ENCODE results near the gene NEDD4L.

Gene NEDD4L

GRCh38 chr18:58177896-58178470 is 134.0 kb downstream of the NEDD4L start:
- DNase-seq (ENCODE audit: low read depth in 2 of 2, low spot score in 1 of 2) = no peak

GRCh38 chr18:58178511-58178910 is 134.5 kb downstream of the NEDD4L start:
- DNase-seq (ENCODE audit: low read depth in 2 of 2, low spot score in 1 of 2) = no peak

DNA sequence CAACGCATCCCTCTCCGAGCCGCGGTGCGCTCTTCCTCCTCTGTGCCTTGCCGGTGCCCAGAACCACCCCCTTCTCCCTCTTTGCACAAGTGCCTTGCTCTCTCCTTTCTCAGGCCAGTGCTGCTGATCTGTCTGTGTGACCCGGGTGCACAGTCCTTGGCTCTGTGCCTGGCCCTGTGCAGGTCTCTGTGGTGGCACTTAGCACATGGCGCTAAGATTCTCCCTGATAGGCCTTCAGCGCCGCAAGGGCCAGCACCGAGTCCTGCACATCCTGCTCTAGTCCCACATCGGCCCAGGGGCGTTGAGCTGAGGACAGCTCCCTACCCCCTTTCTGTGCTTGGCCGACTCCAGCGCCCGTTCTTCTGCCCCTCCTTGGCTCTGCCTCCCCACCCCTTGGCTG is 136.1 kb downstream of the NEDD4L start:
- no peak for DNase-seq (ENCODE audit: low read depth in 2 of 2, low spot score in 1 of 2)

GRCh38 chr18:58180738-58181353 is 136.8 kb downstream of the NEDD4L start:
- DNase-seq (ENCODE audit: low read depth in 2 of 2, low spot score in 1 of 2) = peak in 1 of 2 donors; percentile 35

DNA sequence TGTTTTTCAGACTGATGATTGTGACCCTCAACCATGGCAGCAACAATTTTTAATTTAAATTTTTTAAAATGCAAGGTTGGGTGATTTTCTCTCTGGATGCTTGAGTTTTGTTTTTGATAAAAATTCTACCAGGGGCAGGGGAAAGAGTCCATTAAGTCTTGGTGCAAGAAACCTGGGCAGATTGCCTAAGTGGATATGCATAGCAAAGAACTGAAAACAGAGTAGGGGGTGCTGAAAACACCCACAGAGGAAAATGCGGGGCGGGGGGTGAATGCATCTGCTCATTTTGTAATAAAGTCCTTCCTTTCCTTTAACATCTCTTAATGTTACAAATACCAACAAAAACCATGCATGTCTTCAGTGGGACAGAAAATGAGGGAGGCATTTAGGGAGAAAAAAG is 138.0 kb downstream of the NEDD4L start:
- no peak for DNase-seq (ENCODE audit: low read depth in 2 of 2, low spot score in 1 of 2)

DNA sequence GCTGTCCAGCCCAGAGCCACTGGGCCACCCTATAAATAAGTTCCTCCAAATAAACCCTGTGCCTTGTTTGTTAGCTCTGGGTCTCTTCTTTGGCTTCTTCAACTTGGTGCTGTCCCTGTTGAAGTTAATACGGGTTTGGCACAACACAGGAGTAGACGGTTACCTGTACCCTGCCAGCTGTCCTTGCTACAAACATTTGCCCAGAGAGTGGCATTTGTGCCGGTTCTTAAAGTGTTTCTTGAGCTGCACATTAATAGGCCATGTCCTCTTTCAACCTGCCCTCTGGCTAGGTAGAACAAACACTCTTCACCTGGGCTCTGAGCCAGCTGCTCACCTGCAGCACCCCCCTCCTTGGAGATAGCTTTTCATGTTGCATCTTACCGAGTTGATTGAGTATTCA is 139.2 kb downstream of the NEDD4L start:
- no peak for DNase-seq (ENCODE audit: low read depth in 2 of 2, low spot score in 1 of 2)

- DNase-seq (ENCODE audit: low read depth in 2 of 2, low spot score in 1 of 2) = no peak
Measured at GRCh38 chr18:58186258-58186948, 142.4 kb downstream of the NEDD4L start.

- no peak for DNase-seq (ENCODE audit: low read depth in 2 of 2, low spot score in 1 of 2)
Measured at GRCh38 chr18:58187674-58188073, 143.6 kb downstream of the NEDD4L start.

DNA sequence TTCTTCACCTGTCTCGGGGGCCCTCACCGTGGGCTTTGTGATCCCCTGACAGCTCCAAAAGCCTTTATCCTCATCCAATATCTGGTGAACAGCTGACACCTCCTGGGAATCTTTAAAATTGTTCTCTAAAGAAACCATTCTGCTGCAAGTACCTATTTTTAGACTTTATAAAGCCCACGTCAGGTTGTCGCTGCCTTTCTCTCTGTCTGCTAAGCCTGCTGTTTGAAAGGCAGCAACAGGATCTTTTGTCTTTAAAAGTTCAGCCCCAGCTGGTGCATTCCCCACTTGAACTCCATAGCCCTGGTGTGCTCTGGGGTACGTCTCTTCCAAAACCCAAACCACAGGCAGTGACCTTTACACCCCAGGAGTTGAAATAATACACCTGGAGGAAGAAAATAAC is 145.0 kb downstream of the NEDD4L start:
- no peak for DNase-seq (ENCODE audit: low read depth in 2 of 2, low spot score in 1 of 2)

DNA sequence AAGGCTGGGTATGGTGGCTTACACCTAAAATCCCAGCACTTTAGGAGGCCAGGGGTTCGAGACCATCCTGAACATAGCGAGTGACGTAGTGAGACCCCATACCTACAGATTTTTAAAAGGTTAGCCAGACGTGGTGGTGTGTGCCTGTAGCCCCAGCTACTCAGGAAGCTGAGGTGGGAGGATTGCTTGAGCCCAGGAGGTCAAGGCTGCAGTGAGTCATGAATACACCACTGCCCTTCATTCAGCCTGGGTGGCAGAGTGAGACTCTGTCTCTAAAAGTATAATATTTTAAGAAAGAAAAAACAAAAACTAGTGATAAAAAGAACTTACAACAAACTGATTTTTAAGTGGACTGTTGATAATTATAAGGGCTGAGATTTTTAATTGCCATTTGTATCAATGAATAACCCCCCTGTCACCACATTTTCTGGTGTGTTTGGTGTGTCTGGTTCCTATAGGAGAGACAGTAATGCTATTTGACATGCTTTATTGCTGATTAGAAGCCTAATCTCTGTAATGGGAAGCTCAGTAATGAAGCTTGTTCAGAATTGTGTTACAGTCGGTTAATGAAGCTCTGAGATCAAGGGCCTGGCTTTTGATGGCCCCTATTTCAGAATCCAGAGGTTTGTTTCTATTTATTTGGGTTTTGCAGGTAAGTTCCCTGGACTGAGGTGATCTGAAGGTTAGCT is 147.0 kb downstream of the NEDD4L start:
- no peak for DNase-seq (ENCODE audit: low read depth in 2 of 2, low spot score in 1 of 2)

DNA sequence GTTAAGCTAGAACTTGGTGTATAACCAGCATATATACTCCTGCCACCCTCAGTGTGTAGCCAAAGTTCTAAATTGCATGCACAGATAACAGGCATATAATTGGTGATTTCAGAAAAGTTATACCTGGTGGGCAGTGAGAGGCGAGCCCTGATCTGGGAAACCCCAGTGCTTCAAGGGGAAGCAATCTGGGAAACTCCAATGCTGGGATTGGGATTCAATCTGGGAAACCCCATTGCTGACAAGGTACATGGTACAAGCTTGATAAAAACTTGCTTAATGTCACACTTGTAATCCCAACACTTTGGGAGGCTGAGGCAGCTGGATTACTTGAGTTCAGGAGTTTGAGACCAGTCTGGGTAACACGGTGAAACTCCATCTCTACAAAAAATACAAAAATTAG is 147.6 kb downstream of the NEDD4L start:
- DNase-seq (ENCODE audit: low read depth in 2 of 2, low spot score in 1 of 2) = no peak

GRCh38 chr18:58192519-58192918 is 148.5 kb downstream of the NEDD4L start:
- DNase-seq (ENCODE audit: low read depth in 2 of 2, low spot score in 1 of 2) = no peak

DNA sequence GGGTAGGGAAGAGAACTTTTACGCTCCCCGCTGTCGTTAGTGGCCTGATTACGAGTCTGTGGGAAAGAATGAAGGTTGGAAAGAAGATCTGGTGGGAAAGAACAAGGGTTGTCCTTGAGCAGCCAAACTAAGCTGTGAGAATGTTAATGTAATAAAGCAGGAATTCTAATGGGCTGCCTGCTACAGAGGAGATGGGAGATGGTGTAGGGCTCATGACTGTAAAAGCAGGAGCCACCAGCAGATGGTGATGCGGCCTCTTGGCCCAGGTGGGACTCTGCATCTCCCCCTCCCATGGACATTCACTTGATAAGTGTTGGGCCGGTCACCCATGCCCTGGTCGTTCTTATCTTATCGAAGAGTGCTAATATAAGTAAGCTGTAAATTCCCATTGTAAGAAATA is 150.0 kb downstream of the NEDD4L start:
- no peak for DNase-seq (ENCODE audit: low read depth in 2 of 2, low spot score in 1 of 2)

DNA sequence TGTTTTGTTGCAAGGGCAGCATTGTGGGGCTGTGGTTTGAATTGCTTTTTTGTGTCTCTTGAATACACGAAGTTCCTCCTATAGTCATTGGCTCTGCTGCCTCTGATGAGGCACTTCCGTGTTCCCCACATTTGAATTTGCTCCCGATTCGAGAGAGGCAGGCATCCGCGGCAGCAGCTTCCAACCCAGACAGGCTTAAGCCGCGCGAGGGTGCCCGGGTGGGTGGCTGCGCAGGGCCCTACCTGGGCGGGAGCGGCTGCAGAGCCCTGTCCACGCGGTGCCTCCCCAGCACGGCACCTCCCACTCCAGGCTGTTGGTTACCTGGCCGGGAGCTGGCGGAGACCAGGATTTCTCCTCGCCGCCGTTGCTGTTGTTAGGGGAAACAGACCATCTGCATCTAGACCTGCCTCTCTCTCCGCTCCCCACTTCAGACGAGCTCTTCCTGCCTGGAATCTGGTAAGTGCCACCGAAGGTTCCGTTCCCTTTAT is 151.3 kb downstream of the NEDD4L start:
- DNase-seq (ENCODE audit: low read depth in 2 of 2, low spot score in 1 of 2) = no peak

- no peak for DNase-seq (ENCODE audit: low read depth in 2 of 2, low spot score in 1 of 2)
Measured at GRCh38 chr18:58196164-58196563, 152.1 kb downstream of the NEDD4L start.

DNA sequence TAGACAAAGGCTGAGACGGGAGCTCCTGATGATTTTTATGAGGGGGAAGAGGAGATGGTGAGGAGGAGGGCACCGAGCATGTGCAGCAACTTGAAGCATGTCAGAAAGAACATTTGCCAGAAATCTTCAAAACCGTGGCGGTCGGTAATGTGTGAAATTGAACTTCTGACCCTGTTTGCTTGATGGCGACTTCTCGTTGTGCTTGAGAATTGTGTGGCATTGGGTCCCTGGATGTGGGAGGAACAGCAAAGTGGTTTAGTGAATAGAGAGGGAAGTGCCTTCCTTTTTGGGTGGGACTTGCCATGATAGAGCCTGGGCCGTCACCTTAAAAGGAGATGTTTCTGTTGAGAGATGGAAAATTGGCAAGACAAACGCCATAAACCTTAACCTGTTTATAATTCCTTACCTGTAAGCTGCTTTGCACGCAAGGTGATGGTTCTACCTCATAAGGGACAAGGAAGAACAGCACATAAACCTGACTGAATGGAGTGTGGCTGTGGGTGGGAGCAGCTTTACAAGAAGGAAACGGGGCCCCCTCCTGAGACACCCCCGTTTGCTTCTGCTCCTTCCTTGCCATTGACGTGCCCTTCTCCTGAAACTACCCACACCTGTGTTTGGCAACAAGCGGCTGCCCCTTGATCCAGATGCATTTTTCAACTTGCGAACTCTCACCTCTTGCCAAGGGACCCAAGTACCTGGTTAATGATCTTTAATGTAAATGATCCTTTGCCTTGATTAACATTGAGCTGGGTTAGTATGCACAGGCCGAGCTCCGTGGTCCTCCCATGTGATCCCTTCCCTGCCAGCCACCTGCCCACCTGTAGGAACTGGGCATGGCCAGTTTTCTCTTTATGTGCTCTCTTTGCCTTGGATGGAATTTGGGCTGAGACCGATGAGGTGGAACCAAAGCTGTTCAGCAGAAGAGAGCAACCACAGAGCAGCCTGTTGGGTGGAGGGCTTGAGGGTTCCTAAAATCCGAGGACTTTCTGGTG is 153.2 kb downstream of the NEDD4L start:
- no peak for DNase-seq (ENCODE audit: low read depth in 2 of 2, low spot score in 1 of 2)

DNA sequence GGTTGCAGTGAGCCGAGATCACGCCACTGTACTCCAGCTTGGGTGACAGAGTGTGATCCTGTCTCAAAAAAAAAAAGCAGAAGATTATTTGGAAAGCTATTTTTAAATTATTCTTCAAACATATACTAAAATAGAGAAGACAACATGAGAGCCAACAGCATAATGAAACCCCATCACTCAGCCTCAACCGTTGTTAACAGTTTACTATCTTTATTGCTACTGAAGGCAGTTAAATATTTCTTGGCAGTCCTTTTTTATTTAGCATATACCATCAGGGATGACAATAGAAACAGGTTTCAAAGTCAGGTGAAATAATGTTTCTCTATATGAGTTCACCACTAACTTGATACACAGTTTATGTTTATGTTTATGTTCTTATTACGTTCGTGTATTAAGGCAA is 157.2 kb downstream of the NEDD4L start:
- DNase-seq (ENCODE audit: low read depth in 2 of 2, low spot score in 1 of 2) = no peak

GRCh38 chr18:58201733-58202730 is 158.0 kb downstream of the NEDD4L start:
- DNase-seq (ENCODE audit: low read depth in 2 of 2, low spot score in 1 of 2) = no peak

DNA sequence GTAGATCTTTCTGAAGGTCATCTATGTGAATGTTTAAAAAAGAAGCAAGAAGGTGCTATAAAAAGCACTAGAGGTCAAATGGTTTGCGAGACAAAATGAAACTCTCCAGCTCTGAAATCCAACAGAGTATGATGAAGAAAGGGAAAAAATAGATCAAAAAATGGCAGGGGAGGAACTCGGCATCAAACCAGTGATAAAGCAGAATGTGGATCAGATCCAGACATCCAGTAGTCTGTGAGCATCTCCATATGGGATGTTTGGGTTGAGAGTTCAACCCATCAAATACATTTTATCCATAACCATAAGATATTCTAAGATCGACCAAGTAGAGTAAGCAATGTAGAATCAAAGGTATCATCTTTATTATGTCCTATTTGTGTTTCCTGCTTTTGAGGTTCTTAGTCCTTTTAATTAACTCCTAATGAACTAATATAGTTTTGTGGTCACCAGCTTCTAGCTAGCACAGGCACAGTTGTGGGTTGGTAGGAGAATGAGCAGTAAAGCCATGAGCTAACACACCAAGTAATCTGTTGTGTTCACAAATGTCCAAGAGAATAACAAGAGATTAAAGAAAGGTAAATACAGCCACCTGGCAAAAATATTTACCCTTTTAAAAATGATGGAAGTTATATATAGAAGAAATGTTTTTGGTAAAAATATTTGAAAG is 160.9 kb downstream of the NEDD4L start:
- no peak for DNase-seq (ENCODE audit: low read depth in 2 of 2, low spot score in 1 of 2)

All from stimulated activated CD8-positive, alpha-beta memory T cell treated with anti-CD3 and anti-CD28 coated beads, Interleukin-4, amount 100 ng/mL, for 4 hours (primary cell).